WTC11 (cell line): ENCODE results near the gene SLC47A1.

ENCODE experiments used
- ATF6 ChIP-seq: sonication (generic); formaldehyde crosslinking; IDR thresholded peaks from 2 replicates; pipeline ENCODE4 v1.8.1; 2023; ENCODE audit warnings: mild to moderate bottlenecking, missing genetic modification reagents
- CTCF ChIP-seq: fragments of 200-600 bp; IDR thresholded peaks from 2 replicates; pipeline ENCODE4 v1.8.0; 2022; ENCODE audit warnings: antibody characterized with exemption
- HMGXB4 ChIP-seq: sonication (generic); formaldehyde crosslinking; IDR thresholded peaks from 2 replicates; pipeline ENCODE4 v1.8.1; 2023; ENCODE audit warnings: mild to moderate bottlenecking, moderate library complexity, missing genetic modification reagents
- NR1H2 ChIP-seq: sonication (generic); formaldehyde crosslinking; IDR thresholded peaks from 2 replicates; pipeline ENCODE4 v1.9.0; 2021; ENCODE audit warnings: mild to moderate bottlenecking, moderate library complexity, missing genetic modification reagents
- SMAD4 ChIP-seq: sonication (generic); formaldehyde crosslinking; IDR thresholded peaks from 2 replicates; pipeline ENCODE4 v1.8.0; 2022; ENCODE audit warnings: mild to moderate bottlenecking, missing genetic modification reagents
- SP1 ChIP-seq: sonication (generic); formaldehyde crosslinking; conservative IDR thresholded peaks from 2 replicates; pipeline ENCODE4 v1.8.1; 2022; ENCODE audit warnings: missing genetic modification reagents
- TEAD4 ChIP-seq: sonication (generic); formaldehyde crosslinking; IDR thresholded peaks from 2 replicates; pipeline ENCODE4 v1.8.0; 2022; ENCODE audit warnings: mild to moderate bottlenecking, missing genetic modification reagents
- USF2 ChIP-seq: sonication (generic); formaldehyde crosslinking; IDR thresholded peaks from 2 replicates; pipeline ENCODE4 v1.8.1; 2023; ENCODE audit warnings: mild to moderate bottlenecking, missing genetic modification reagents, moderate library complexity
- ZBTB21 ChIP-seq: sonication (generic); formaldehyde crosslinking; IDR thresholded peaks from 2 replicates; pipeline ENCODE4 v1.8.1; 2023; ENCODE audit warnings: mild to moderate bottlenecking, missing genetic modification reagents, borderline replicate concordance

GRCh38 chr17:19523690-19524089 lies 10.0 kb upstream of the SLC47A1 start:
- TF ChIP-seq CTCF (no peak), HMGXB4 (CRISPR knock-in tag) (no peak), ATF6 (CRISPR knock-in tag) (no peak), ZBTB21 (CRISPR knock-in tag) (no peak), USF2 (CRISPR knock-in tag) (no peak), SP1 (no peak), TEAD4 (CRISPR knock-in tag) (no peak), NR1H2 (CRISPR knock-in tag) (no peak), SMAD4 (CRISPR knock-in tag) (no peak)
